SK-N-SH (cell line): ENCODE data around the gene PLD1. TPM values are rescaled to one million over a fixed set of nuclear protein-coding genes. Genes with fewer than 3 reads are reported as not detected.

ENCODE experiments used
- CTCF ChIA-PET: fragments of 300-600, 350-600 bp; formaldehyde crosslinking; extraction: SDS; loops from one replicate; lab custom pipeline; 2021; lab: Yijun Ruan, JAX
- POLR2A ChIA-PET: fragments of 350-600 bp; sonication (Branson Sonifier 250); formaldehyde crosslinking; extraction: SDS; loops from one replicate; lab custom pipeline; 2020; ENCODE audit warnings: antibody characterized with exemption, inconsistent platforms; lab: Yijun Ruan, JAX
- DNase-seq: peaks from one replicate; pipeline ENCODE4 v3.0.0; 2012
- H2AFZ ChIP-seq: fragments of 200-600 bp; sonication (generic); 2 replicates; pipeline ENCODE4 v1.8.1; 2016; ENCODE audit warnings: antibody characterized with exemption, mild to moderate bottlenecking, low read depth
- H3F3A ChIP-seq: fragments of 200-600 bp; sonication (generic); replicated peaks from 2 replicates; pipeline ENCODE3; 2016; ENCODE audit warnings: antibody characterized with exemption, mild to moderate bottlenecking; ENCODE audit not compliant: insufficient read depth
- H3K27ac ChIP-seq, 2 experiments: fragments of 200-500 bp in 1 of 2; fragments of 200-600 bp in 1 of 2; sonication (Bioruptor generic) in 1 of 2; sonication (generic), shearing (Covaris generic) in 1 of 2; 2 replicates each; pipeline versions ENCODE4 v1.5.1 to v1.6.1; 2014 to 2016; ENCODE audit warnings: low read depth in 2 of 2, inconsistent platforms in 1 of 2, low read length in 1 of 2, mild to moderate bottlenecking in 1 of 2, mixed read lengths in 1 of 2
- H3K27me3 ChIP-seq: fragments of 200-600 bp; sonication (generic), shearing (Covaris generic); 2 replicates; pipeline ENCODE4 v1.6.1; 2016; ENCODE audit warnings: mixed run types; ENCODE audit not compliant: insufficient read depth
- H3K36me3 ChIP-seq, 2 experiments: fragments of 200-500 bp in 1 of 2; fragments of 200-600 bp in 1 of 2; sonication (Bioruptor generic) in 1 of 2; sonication (generic) in 1 of 2; replicated peaks in 1 of 2; 2 replicates each; pipeline versions ENCODE3 to v1.5.1; 2014 to 2016; ENCODE audit warnings: low read length in 1 of 2, mild to moderate bottlenecking in 1 of 2; ENCODE audit not compliant: insufficient read depth in 2 of 2, control insufficient read depth in 1 of 2
- H3K4me1 ChIP-seq, 2 experiments: fragments of 200-500 bp in 1 of 2; fragments of 200-600 bp in 1 of 2; sonication (Bioruptor generic) in 1 of 2; sonication (generic), shearing (Covaris generic) in 1 of 2; 2 replicates each; pipeline versions ENCODE4 v1.5.1 to v1.6.1; 2014 to 2016; ENCODE audit warnings: low read depth in 1 of 2, low read length in 1 of 2, mixed run types in 1 of 2; ENCODE audit not compliant: insufficient read depth in 2 of 2, control insufficient read depth in 1 of 2
- H3K4me2 ChIP-seq: fragments of 200-600 bp; sonication (generic), shearing (Covaris generic); 2 replicates; pipeline ENCODE4 v1.6.1; 2017; ENCODE audit warnings: mixed run types
- H3K4me3 ChIP-seq, 2 experiments: fragments of 200-500 bp in 1 of 2; fragments of 200-600 bp in 1 of 2; sonication (Bioruptor generic) in 1 of 2; sonication (generic), shearing (Covaris generic) in 1 of 2; 2 replicates each; pipeline versions ENCODE4 v1.5.1 to v1.8.1; 2014 to 2016; ENCODE audit warnings: low read depth in 2 of 2, inconsistent platforms in 1 of 2, low read length in 1 of 2, mild to moderate bottlenecking in 1 of 2, mixed read lengths in 1 of 2, moderate library complexity in 1 of 2
- H3K79me2 ChIP-seq: fragments of 200-600 bp; sonication (generic); 2 replicates; pipeline ENCODE4 v1.8.1; 2017; ENCODE audit warnings: mild to moderate bottlenecking; ENCODE audit not compliant: insufficient read depth
- H3K9ac ChIP-seq: fragments of 200-600 bp; sonication (generic); 2 replicates; pipeline ENCODE4 v1.6.1; 2017; ENCODE audit warnings: mixed run types
- H3K9me2 ChIP-seq: fragments of 200-600 bp; sonication (generic); 2 replicates; pipeline ENCODE4 v1.6.1; 2017; ENCODE audit warnings: mixed run types
- H3K9me3 ChIP-seq: fragments of 200-600 bp; sonication (generic); 2 replicates; pipeline ENCODE4 v1.6.1; 2017; ENCODE audit warnings: mixed run types, mild to moderate bottlenecking, moderate library complexity
- H4K20me1 ChIP-seq: fragments of 200-600 bp; sonication (generic); 2 replicates; pipeline ENCODE4 v1.6.1; 2017; ENCODE audit warnings: mild to moderate bottlenecking, mixed run types; ENCODE audit not compliant: insufficient read depth
- CHD2 ChIP-seq: fragments of 150-350 bp; IDR thresholded peaks from 2 replicates; pipeline ENCODE4 v1.6.1; 2018; ENCODE audit warnings: low read length; ENCODE audit not compliant: partially characterized antibody
- ELF1 ChIP-seq: IDR thresholded peaks from 2 replicates; pipeline ENCODE4 v1.4.0; 2012
- EP300 ChIP-seq, 2 experiments: IDR thresholded peaks; 2 replicates each; pipeline versions ENCODE4 v1.4.0 to v1.6.1; 2012; ENCODE audit warnings: borderline replicate concordance in 1 of 2, low read depth in 1 of 2, low read length in 1 of 2
- FOSL2 ChIP-seq: IDR thresholded peaks from 2 replicates; pipeline ENCODE4 v1.4.0; 2012; ENCODE audit warnings: low read depth, mild to moderate bottlenecking, moderate library complexity, borderline replicate concordance
- GABPA ChIP-seq: IDR thresholded peaks from 2 replicates; pipeline ENCODE4 v1.4.0; 2012; ENCODE audit warnings: low read depth, mild to moderate bottlenecking
- JUND ChIP-seq: IDR thresholded peaks from 2 replicates; pipeline ENCODE4 v1.4.0; 2012
- MAX ChIP-seq: IDR thresholded peaks from 2 replicates; pipeline ENCODE4 v1.4.0; 2012; ENCODE audit warnings: low read depth
- MEF2A ChIP-seq: IDR thresholded peaks from 2 replicates; pipeline ENCODE4 v1.4.0; 2012; ENCODE audit warnings: low read depth, borderline replicate concordance
- NRF1 ChIP-seq: IDR thresholded peaks from 2 replicates; pipeline ENCODE4 v1.6.1; 2012; ENCODE audit warnings: low read depth, mild to moderate bottlenecking, low read length
- POLR2AphosphoS5 ChIP-seq: IDR thresholded peaks from 2 replicates; pipeline ENCODE4 v1.6.1; 2012; ENCODE audit warnings: low read depth, low read length
- RCOR1 ChIP-seq: fragments of 150-350 bp; IDR thresholded peaks from 2 replicates; pipeline ENCODE4 v1.6.1; 2017; ENCODE audit warnings: antibody characterized with exemption, low read length
- RXRA ChIP-seq: IDR thresholded peaks from 2 replicates; pipeline ENCODE4 v1.4.0; 2012; ENCODE audit warnings: low read depth, mild to moderate bottlenecking, borderline replicate concordance
- TCF12 ChIP-seq: IDR thresholded peaks from 2 replicates; pipeline ENCODE4 v1.4.0; 2012
- TEAD4 ChIP-seq: IDR thresholded peaks from 2 replicates; pipeline ENCODE4 v1.4.0; 2012; ENCODE audit warnings: mild to moderate bottlenecking, borderline replicate concordance; ENCODE audit not compliant: insufficient read depth
- ZBTB33 ChIP-seq: IDR thresholded peaks from 2 replicates; pipeline ENCODE4 v1.4.0; 2012; ENCODE audit warnings: low read depth, borderline replicate concordance
- WGBS: methylation state at CpG from one replicate; pipeline ENCODE4 v1.1.6; 2017; ENCODE audit warnings: low lambda C conversion rate; 5-methylcytosine and 5-hydroxymethylcytosine counted together
- polyA plus RNA-seq, 3 experiments: library from polyadenylated mRNA; depleted of rRNA; stranded (reverse); fragments of >200 nt; gene quantifications; 2 replicates each; pipeline ENCODE4 v1.2.3, GENCODE V29; 2012

PLD1 gene
- polyA plus RNA-seq, 1 of the 3 experiments (the other 2 are of a cell fraction) = 6.2 TPM

GRCh38 chr3:171796625-171797264 lies 13.5 kb downstream of the PLD1 start (continued):
- TF ChIP-seq ZBTB33 = no peak
- TF ChIP-seq ELF1 = no peak
- TF ChIP-seq EP300 (IDR thresholded peaks at IDR 0.05; ENCODE audit: borderline replicate concordance in 1 of 2, low read depth in 1 of 2, low read length in 1 of 2) = no peak

GRCh38 chr3:171792531-171792930 lies 17.8 kb downstream of the PLD1 start:
- TF ChIP-seq RXRA (no peak), GABPA (no peak)
- TF ChIP-seq, all 33 proteins: peak for 0
- Histone ChIP-seq H3K9me3 (no peaks in the 10 kb centered on the region), H3K4me3 (no peak overlapping the region), H3F3A (no peaks in the 10 kb centered on the region), H3K9ac (no peak overlapping the region), H3K27ac (peak overlapping the region in 1 of 2 experiments; percentile 50; a peak in 2 of 4 replicates), H3K27me3 (no peaks in the 10 kb centered on the region), H3K9me2 (no peaks in the 10 kb centered on the region), H3K4me1 (peaks cover 4 to 36% of the 10 kb centered on the region in 2 experiments; a peak in 3 of 4 replicates), H3K4me2 (no peak overlapping the region), H4K20me1 (no peaks in the 10 kb centered on the region), H2AFZ (no peak overlapping the region), H3K79me2 (no peaks in the 10 kb centered on the region), H3K36me3 (no peaks in the 10 kb centered on the region)
- WGBS = 100% methylated on average over 2 of the region's 2 CpGs
- DNase-seq = no peak
- POLR2A ChIA-PET = no interaction called here
- CTCF ChIA-PET = interaction anchor here (1.0 kb wide), 1 partner anchor 19 kb away, joined by 3 read pairs; no protein-coding TSS in a partner anchor

- peak overlapping the region in 1 of 2 experiments; percentile 50; a peak in 2 of 4 replicates for H3K27ac ChIP-seq
- H3K4me1 ChIP-seq = peaks cover 4 to 32% of the 10 kb centered on the region in 2 experiments; a peak in 3 of 4 replicates
- no peak for DNase-seq
- ChIA-PET POLR2A (no interaction called here), CTCF (interaction anchor here (0.9 to 1.8 kb wide), 2 partner anchors 10 to 19 kb away, joined by 3 to 10 read pairs; no protein-coding TSS in a partner anchor)
- no peak overlapping the region for H3K9ac ChIP-seq
- no peaks in the 10 kb centered on the region for H3K9me2 ChIP-seq
- H3F3A ChIP-seq = no peaks in the 10 kb centered on the region
- no peaks in the 10 kb centered on the region for H3K36me3 ChIP-seq
- no peaks in the 10 kb centered on the region for H4K20me1 ChIP-seq
- no peaks in the 10 kb centered on the region for H3K79me2 ChIP-seq
- H3K4me3 ChIP-seq = no peak overlapping the region
- no peak overlapping the region for H3K4me2 ChIP-seq
- no peaks in the 10 kb centered on the region for H3K27me3 ChIP-seq
- TF ChIP-seq NRF1 (no peak), MEF2A (no peak), FOSL2 (peak; percentile 33; the same call in 1 of the 2 replicates), JUND (no peak), RCOR1 (no peak), MAX (peak; percentile 23; the same call in 1 of the 2 replicates), POLR2AphosphoS5 (no peak), TEAD4 (no peak), CHD2 (no peak), TCF12 (no peak)
- no peak overlapping the region for H2AFZ ChIP-seq
- 68% methylated on average over 5 of the region's 5 CpGs for WGBS
- H3K9me3 ChIP-seq = no peaks in the 10 kb centered on the region
These were observed 18.6 kb downstream of the PLD1 start for GRCh38 chr3:171791692-171792076.
